Activated naive CD8-positive, alpha-beta T cell treated with anti-CD3 and anti-CD28 coated beads for 36 hours (primary cell): ENCODE measurements around the gene MEPCE. TPM values are rescaled to one million over a fixed set of nuclear protein-coding genes. Genes with fewer than 3 reads are reported as not detected.

Experiments
- DNase-seq: peaks from one replicate; pipeline ENCODE4 v3.0.0; 2021
- H3K27ac Mint-ChIP-seq: one replicate; pipeline ENCODE4 v1.8.0; 2022; ENCODE audit warnings: mild to moderate bottlenecking, moderate library complexity, mixed read lengths
- H3K27me3 Mint-ChIP-seq: one replicate; pipeline ENCODE4 v1.8.0; 2022; ENCODE audit warnings: mild to moderate bottlenecking, mixed read lengths
- H3K36me3 Mint-ChIP-seq: one replicate; pipeline ENCODE4 v1.8.0; 2021; ENCODE audit warnings: mild to moderate bottlenecking, mixed read lengths
- H3K4me1 Mint-ChIP-seq: one replicate; pipeline ENCODE4 v1.8.0; 2021; ENCODE audit warnings: mixed read lengths
- H3K4me3 Mint-ChIP-seq: one replicate; pipeline ENCODE4 v1.8.0; 2022; ENCODE audit warnings: mild to moderate bottlenecking, moderate library complexity, mixed read lengths
- H3K9me3 Mint-ChIP-seq: one replicate; pipeline ENCODE4 v1.8.0; 2022; ENCODE audit warnings: mixed read lengths
- total RNA-seq, 2 experiments: library from RNA; stranded (reverse); gene quantifications; one replicate each; pipeline ENCODE4 v1.2.3, GENCODE V29; 2021

MEPCE gene
- total RNA-seq, 2 experiments from 2014 or later, result 60.1 to 65.4 TPM

GRCh38 chr7:100397315-100398081 lies 32.1 kb upstream of the MEPCE start:
- peak overlapping the region; percentile 73 for H3K27ac Mint-ChIP-seq
- no peak for DNase-seq
- H3K36me3 Mint-ChIP-seq, result no peaks in the 10 kb centered on the region
- H3K27me3 Mint-ChIP-seq, result peaks cover 9% of the 10 kb centered on the region
- H3K9me3 Mint-ChIP-seq, result no peaks in the 10 kb centered on the region
- H3K4me3 Mint-ChIP-seq, result peak overlapping the region; percentile 11
- peaks cover 24% of the 10 kb centered on the region for H3K4me1 Mint-ChIP-seq

- Mint-ChIP-seq H3K27me3 (peaks cover 9% of the 10 kb centered on the region), H3K27ac (no peak overlapping the region), H3K9me3 (no peaks in the 10 kb centered on the region), H3K4me1 (peaks cover 24% of the 10 kb centered on the region), H3K4me3 (no peak overlapping the region), H3K36me3 (no peaks in the 10 kb centered on the region)
- DNase-seq, result no peak
Observed at GRCh38 chr7:100398239-100398638, 31.4 kb upstream of the MEPCE start.

GRCh38 chr7:100400041-100400440 lies 29.6 kb upstream of the MEPCE start:
- no peak overlapping the region for H3K27ac Mint-ChIP-seq
- H3K9me3 Mint-ChIP-seq, result no peaks in the 10 kb centered on the region
- DNase-seq, result no peak
- no peak overlapping the region for H3K4me3 Mint-ChIP-seq
- H3K36me3 Mint-ChIP-seq, result peaks cover 2% of the 10 kb centered on the region
- peaks cover 24% of the 10 kb centered on the region for H3K4me1 Mint-ChIP-seq
- peaks cover 9% of the 10 kb centered on the region for H3K27me3 Mint-ChIP-seq

GRCh38 chr7:100400656-100401055 lies 29.0 kb upstream of the MEPCE start:
- H3K9me3 Mint-ChIP-seq, result no peaks in the 10 kb centered on the region
- H3K27ac Mint-ChIP-seq, result no peak overlapping the region
- peak; percentile 18 for DNase-seq
- peaks cover 2% of the 10 kb centered on the region for H3K36me3 Mint-ChIP-seq
- no peak overlapping the region for H3K4me3 Mint-ChIP-seq
- peaks cover 21% of the 10 kb centered on the region for H3K4me1 Mint-ChIP-seq
- peaks cover 9% of the 10 kb centered on the region for H3K27me3 Mint-ChIP-seq

GRCh38 chr7:100401811-100402210 lies 27.8 kb upstream of the MEPCE start:
- Mint-ChIP-seq H3K27me3 (peaks cover 9% of the 10 kb centered on the region), H3K27ac (no peak overlapping the region), H3K36me3 (peaks cover 2% of the 10 kb centered on the region), H3K4me1 (peaks cover 13% of the 10 kb centered on the region), H3K4me3 (no peak overlapping the region), H3K9me3 (no peaks in the 10 kb centered on the region)
- DNase-seq, result no peak

- Mint-ChIP-seq H3K27me3 (peaks cover 9% of the 10 kb centered on the region), H3K9me3 (no peaks in the 10 kb centered on the region), H3K36me3 (peaks cover 2% of the 10 kb centered on the region), H3K4me3 (no peak overlapping the region), H3K4me1 (peaks cover 11% of the 10 kb centered on the region), H3K27ac (no peak overlapping the region)
- DNase-seq, result no peak
Observed at GRCh38 chr7:100402241-100402640, 27.4 kb upstream of the MEPCE start.

GRCh38 chr7:100406767-100407166 lies 22.9 kb upstream of the MEPCE start:
- no peak overlapping the region for H3K27ac Mint-ChIP-seq
- H3K27me3 Mint-ChIP-seq, result no peaks in the 10 kb centered on the region
- no peaks in the 10 kb centered on the region for H3K9me3 Mint-ChIP-seq
- peaks cover 2% of the 10 kb centered on the region for H3K36me3 Mint-ChIP-seq
- no peak overlapping the region for H3K4me3 Mint-ChIP-seq
- no peak for DNase-seq
- H3K4me1 Mint-ChIP-seq, result peaks cover 2% of the 10 kb centered on the region

- Mint-ChIP-seq H3K27ac (no peak overlapping the region), H3K4me1 (peaks cover 2% of the 10 kb centered on the region), H3K27me3 (no peaks in the 10 kb centered on the region), H3K36me3 (peaks cover 2% of the 10 kb centered on the region), H3K4me3 (no peak overlapping the region), H3K9me3 (no peaks in the 10 kb centered on the region)
- DNase-seq, result peak; percentile 22
Observed at GRCh38 chr7:100407285-100408180, 22.1 kb upstream of the MEPCE start.

GRCh38 chr7:100411101-100411500 lies 18.5 kb upstream of the MEPCE start:
- Mint-ChIP-seq H3K9me3 (no peaks in the 10 kb centered on the region), H3K27ac (no peak overlapping the region), H3K4me3 (no peak overlapping the region), H3K36me3 (peaks cover 1% of the 10 kb centered on the region), H3K4me1 (peaks cover 6% of the 10 kb centered on the region), H3K27me3 (no peaks in the 10 kb centered on the region)
- DNase-seq, result no peak

- Mint-ChIP-seq H3K9me3 (no peaks in the 10 kb centered on the region), H3K36me3 (peaks cover 1% of the 10 kb centered on the region), H3K27ac (no peak overlapping the region), H3K4me3 (no peak overlapping the region), H3K4me1 (peaks cover 4% of the 10 kb centered on the region), H3K27me3 (no peaks in the 10 kb centered on the region)
- DNase-seq, result no peak
Observed at GRCh38 chr7:100413346-100413745, 16.3 kb upstream of the MEPCE start.

- no peaks in the 10 kb centered on the region for H3K27me3 Mint-ChIP-seq
- H3K27ac Mint-ChIP-seq, result no peak overlapping the region
- H3K9me3 Mint-ChIP-seq, result no peaks in the 10 kb centered on the region
- no peak overlapping the region for H3K4me3 Mint-ChIP-seq
- H3K4me1 Mint-ChIP-seq, result peaks cover 4% of the 10 kb centered on the region
- no peak for DNase-seq
- peaks cover 1% of the 10 kb centered on the region for H3K36me3 Mint-ChIP-seq
Observed at GRCh38 chr7:100413889-100414288, 15.7 kb upstream of the MEPCE start.

- Mint-ChIP-seq H3K36me3 (peaks cover 1% of the 10 kb centered on the region), H3K4me1 (peaks cover 12% of the 10 kb centered on the region), H3K9me3 (no peaks in the 10 kb centered on the region), H3K27me3 (no peaks in the 10 kb centered on the region), H3K4me3 (no peak overlapping the region), H3K27ac (no peak overlapping the region)
- DNase-seq, result no peak
Observed at GRCh38 chr7:100415448-100415847, 14.2 kb upstream of the MEPCE start.

- Mint-ChIP-seq H3K27me3 (no peaks in the 10 kb centered on the region), H3K27ac (no peak overlapping the region), H3K4me3 (no peak overlapping the region), H3K9me3 (no peaks in the 10 kb centered on the region), H3K4me1 (peaks cover 9% of the 10 kb centered on the region), H3K36me3 (peaks cover 1% of the 10 kb centered on the region)
- DNase-seq, result no peak
Observed at GRCh38 chr7:100418930-100419659, 10.5 kb upstream of the MEPCE start.

- Mint-ChIP-seq H3K4me3 (no peak overlapping the region), H3K27ac (no peak overlapping the region), H3K27me3 (no peaks in the 10 kb centered on the region), H3K4me1 (peaks cover 9% of the 10 kb centered on the region), H3K9me3 (no peaks in the 10 kb centered on the region), H3K36me3 (peaks cover 1% of the 10 kb centered on the region)
- DNase-seq, result no peak
Observed at GRCh38 chr7:100419660-100420226, 9.9 kb upstream of the MEPCE start.

- peaks cover 9% of the 10 kb centered on the region for H3K4me1 Mint-ChIP-seq
- H3K36me3 Mint-ChIP-seq, result peaks cover 5% of the 10 kb centered on the region
- no peak for DNase-seq
- H3K4me3 Mint-ChIP-seq, result no peak overlapping the region
- H3K9me3 Mint-ChIP-seq, result no peaks in the 10 kb centered on the region
- no peaks in the 10 kb centered on the region for H3K27me3 Mint-ChIP-seq
- no peak overlapping the region for H3K27ac Mint-ChIP-seq
Observed at GRCh38 chr7:100423315-100423714, 6.3 kb upstream of the MEPCE start.
